Transverse colon (tissue), 4 donors: ENCODE data around the gene AURKAIP1. TPM values are rescaled to one million over a fixed set of nuclear protein-coding genes. Genes with fewer than 3 reads are reported as not detected.
"Not testable (repeated sequence)": the region's sequence is repeated elsewhere in the genome, so short reads cannot be mapped to it uniquely, and the experiment has no call there.

Experiments used
- DNase-seq: peaks from one replicate; pipeline ENCODE4 v3.0.0-alpha.2; 2019
- H3K27ac ChIP-seq, 4 donors: fragments of 200-600 bp; sonication (generic); 2 replicates each; pipeline ENCODE4 v1.5.1; 2016 to 2018; ENCODE audit warnings: inconsistent platforms in 4 of 4
- H3K27me3 ChIP-seq: fragments of 200-600 bp; sonication (generic); 2 replicates; pipeline ENCODE4 v1.5.1; 2017; ENCODE audit warnings: inconsistent platforms
- H3K36me3 ChIP-seq, 4 donors: fragments of 200-600 bp; sonication (generic); 2 replicates each; pipeline ENCODE4 v1.5.1; 2017 to 2019; ENCODE audit warnings: inconsistent platforms in 4 of 4
- H3K4me1 ChIP-seq, 4 donors: fragments of 200-600 bp; sonication (generic); 2 replicates each; pipeline ENCODE4 v1.5.1; 2017 to 2020; ENCODE audit warnings: inconsistent platforms in 4 of 4
- H3K4me3 ChIP-seq, 4 donors: fragments of 200-600 bp; sonication (generic); 1 replicate in 1 of 4; 2 replicates in 3 of 4; pipeline versions ENCODE4 v1.5.1 to v1.6.1; 2017 to 2019; ENCODE audit warnings: inconsistent platforms in 4 of 4
- H3K9me3 ChIP-seq, 2 donors: fragments of 200-600 bp; sonication (generic); 2 replicates each; pipeline ENCODE4 v1.5.1; 2017 to 2019; ENCODE audit warnings: inconsistent platforms in 2 of 2
- CTCF ChIP-seq, 5 experiments: fragments of 200-600 bp in 3 of 5; fragments of 450-650 bp in 2 of 5; sonication (generic) in 3 of 5; IDR thresholded peaks; 1 replicate in 2 of 5; 2 replicates in 3 of 5; pipeline ENCODE4 v1.5.1; 2016 to 2017; ENCODE audit warnings: antibody characterized with exemption in 5 of 5, inconsistent platforms in 3 of 5, mild to moderate bottlenecking in 2 of 5, moderate library complexity in 1 of 5
- EP300 ChIP-seq: sonication (generic); formaldehyde crosslinking; IDR thresholded peaks from one replicate; pipeline ENCODE4 v1.6.1; 2017; ENCODE audit warnings: antibody characterized with exemption, low read depth
- POLR2A ChIP-seq: fragments of 450-650 bp; IDR thresholded peaks from one replicate; pipeline ENCODE4 v1.6.1; 2016; ENCODE audit warnings: antibody characterized with exemption, mild to moderate bottlenecking, moderate library complexity
- POLR2AphosphoS5 ChIP-seq, 3 donors: sonication (generic); formaldehyde crosslinking; IDR thresholded peaks; one replicate each; pipeline ENCODE4 v1.6.1; 2016; ENCODE audit warnings: antibody characterized with exemption in 3 of 3
- WGBS, 2 donors: methylation state at CpG; one replicate each; pipeline ENCODE4 v1.1.5; 2018; ENCODE audit warnings: low coverage in 1 of 2; 5-methylcytosine and 5-hydroxymethylcytosine counted together
- in situ Hi-C, 4 donors: fragments of 200-750 bp; cut with MboI; loops; one replicate each; pipeline versions ENCODE4 v1.15.0 to v1.15.1; 2017; ENCODE audit warnings: low sequenced_read_pairs in 3 of 4, low pct_ligation_motif_present in 1 of 4, low pct_unique_long_range_greater_than_20kb in 1 of 4
- intact Hi-C: fragments of 100-400 bp; cut with DNase I; formaldehyde crosslinking; loops from one replicate; pipeline ENCODE4 v1.15.1; 2023; ENCODE audit warnings: low total_unique reads
- total RNA-seq, 4 donors: library from RNA; depleted of rRNA; stranded (reverse); fragments of >200 nt; gene quantifications; one replicate each; pipeline ENCODE4 v1.1.0, GENCODE V29; 2016

Gene AURKAIP1
- total RNA-seq, 4 donors from 2014 or later = 110 to 197 (median 167) TPM

GRCh38 chr1:1419363-1419812 lies 44.4 kb upstream of the AURKAIP1 start:
- H3K4me1 ChIP-seq = peaks cover 0 to 15% (median 7%) of the 10 kb centered on the region in 4 donors
- H3K9me3 ChIP-seq = no peaks in the 10 kb centered on the region
- H3K4me3 ChIP-seq = peak overlapping the region in 3 of 4 donors; percentile 24 to 44 (median 33)
- H3K36me3 ChIP-seq = no peaks in the 10 kb centered on the region
- in situ Hi-C loops (no loop called here), intact Hi-C loops (no loop called here)
- no peak for DNase-seq
- H3K27ac ChIP-seq = peak overlapping the region; percentile 59 to 86 (median 76)
- TF ChIP-seq CTCF (IDR thresholded peaks at IDR 0.05) = no peak
- TF ChIP-seq EP300 = no peak
- no peak for TF ChIP-seq POLR2A
- no peak for TF ChIP-seq POLR2AphosphoS5 (IDR thresholded peaks at IDR 0.05)
- peaks cover 14% of the 10 kb centered on the region for H3K27me3 ChIP-seq
- WGBS, 2 donors = 92% methylated on average over 19 of the region's 21 CpGs; no CpG with 5 or more reads in 1 of the 2 donors

- no peak overlapping the region for H3K4me3 ChIP-seq
- WGBS, 2 donors = 87 to 95% methylated on average over 8 to 21 of the region's 26 CpGs
- in situ Hi-C loops (no loop called here), intact Hi-C loops (no loop called here)
- DNase-seq = no peak
- TF ChIP-seq CTCF (IDR thresholded peaks at IDR 0.05) (no peak), POLR2AphosphoS5 (IDR thresholded peaks at IDR 0.05) (no peak), EP300 (no peak), POLR2A (no peak)
- peaks cover 0 to 15% (median 7%) of the 10 kb centered on the region in 4 donors for H3K4me1 ChIP-seq
- H3K27ac ChIP-seq = peak overlapping the region in 2 of 4 donors; percentile 82 to 86
- H3K9me3 ChIP-seq = no peaks in the 10 kb centered on the region
- peaks cover 14% of the 10 kb centered on the region for H3K27me3 ChIP-seq
- H3K36me3 ChIP-seq = no peaks in the 10 kb centered on the region
Observed at GRCh38 chr1:1418464-1419362, 43.7 kb upstream of the AURKAIP1 start.

- H3K27ac ChIP-seq, H3K9me3 ChIP-seq, H3K4me3 ChIP-seq, in situ Hi-C loops, intact Hi-C loops, H3K36me3 ChIP-seq, DNase-seq: not testable (repeated sequence)
- WGBS, 2 donors = 77 to 85% methylated on average over 6 to 25 of the region's 25 CpGs
- peaks cover 0 to 15% (median 7%) of the 10 kb centered on the region in 4 donors for H3K4me1 ChIP-seq
- H3K27me3 ChIP-seq = peaks cover 14% of the 10 kb centered on the region
Observed at GRCh38 chr1:1417825-1418463, 42.9 kb upstream of the AURKAIP1 start.

GRCh38 chr1:1417396-1417795 lies 42.4 kb upstream of the AURKAIP1 start:
- intact Hi-C loops, H3K36me3 ChIP-seq, H3K27ac ChIP-seq, in situ Hi-C loops, DNase-seq, H3K4me3 ChIP-seq, H3K9me3 ChIP-seq: not testable (repeated sequence)
- Histone ChIP-seq H3K27me3 (peaks cover 14% of the 10 kb centered on the region), H3K4me1 (peaks cover 0 to 15% (median 7%) of the 10 kb centered on the region in 4 donors)
- WGBS, 2 donors = 80 to 82% methylated on average over 3 to 5 of the region's 5 CpGs

- H3K4me1 ChIP-seq = peaks cover 0 to 12% (median 5%) of the 10 kb centered on the region in 4 donors
- H3K4me3 ChIP-seq = no peak overlapping the region
- peaks cover 9% of the 10 kb centered on the region for H3K27me3 ChIP-seq
- H3K36me3 ChIP-seq = no peaks in the 10 kb centered on the region
- intact Hi-C loops = no loop called here
- in situ Hi-C loops = no loop called here
- DNase-seq = no peak
- 83% methylated on average over 13 of the region's 13 CpGs; no CpG with 5 or more reads in 1 of the 2 donors for WGBS, 2 donors
- H3K9me3 ChIP-seq = no peaks in the 10 kb centered on the region
- TF ChIP-seq POLR2A (no peak), EP300 (no peak), POLR2AphosphoS5 (IDR thresholded peaks at IDR 0.05) (no peak), CTCF (IDR thresholded peaks at IDR 0.05) (no peak)
- H3K27ac ChIP-seq = no peak overlapping the region
Observed at GRCh38 chr1:1415751-1416150, 40.7 kb upstream of the AURKAIP1 start.

GRCh38 chr1:1412311-1412902 lies 37.4 kb upstream of the AURKAIP1 start:
- H3K4me3 ChIP-seq, H3K9me3 ChIP-seq, in situ Hi-C loops, H3K27ac ChIP-seq, DNase-seq, H3K36me3 ChIP-seq, H3K27me3 ChIP-seq, intact Hi-C loops: not testable (repeated sequence)
- peaks cover 6 to 19% (median 13%) of the 10 kb centered on the region in 4 donors for H3K4me1 ChIP-seq
- WGBS, 2 donors = 85 to 88% methylated on average over 6 to 11 of the region's 11 CpGs
